WERI-Rb-1 (cell line): Measurements from ENCODE around the gene TRABD2B.
A peak's percentile ranks its signal among the peaks of the same experiment; 100 is the strongest.

Source experiments
- DNase-seq: peaks from one replicate; pipeline ENCODE4 v3.0.0-alpha.2; 2020
- H3K27ac ChIP-seq: fragments of 250-450 bp; sonication (Bioruptor Pico); 2 replicates; pipeline ENCODE4 v1.5.1; 2020; ENCODE audit warnings: mild to moderate bottlenecking, moderate library complexity
- H3K27me3 ChIP-seq: fragments of 250-450 bp; sonication (Bioruptor Pico); 2 replicates; pipeline ENCODE4 v1.5.1; 2021; ENCODE audit warnings: mild to moderate bottlenecking, low read depth, moderate library complexity; ENCODE audit not compliant: insufficient read depth, severe bottlenecking
- H3K36me3 ChIP-seq: fragments of 250-450 bp; sonication (Bioruptor Pico); 2 replicates; pipeline ENCODE4 v1.5.1; 2020; ENCODE audit warnings: mild to moderate bottlenecking, moderate library complexity
- H3K4me3 ChIP-seq: 2 replicates; pipeline ENCODE4 v1.5.1; 2011; ENCODE audit warnings: low read depth, mild to moderate bottlenecking, control low read depth, low read length
- H3K9me3 ChIP-seq: fragments of 250-450 bp; sonication (Bioruptor Pico); 2 replicates; pipeline ENCODE4 v1.5.1; 2021; ENCODE audit warnings: mild to moderate bottlenecking, moderate library complexity; ENCODE audit not compliant: severe bottlenecking
- TF ChIP-seq, protein P1 (sequence below): IDR thresholded peaks from 2 replicates; pipeline ENCODE4 v1.5.1; 2011; ENCODE audit warnings: low read depth, mild to moderate bottlenecking, control low read depth, inconsistent platforms, low read length

TRABD2B gene

DNA sequence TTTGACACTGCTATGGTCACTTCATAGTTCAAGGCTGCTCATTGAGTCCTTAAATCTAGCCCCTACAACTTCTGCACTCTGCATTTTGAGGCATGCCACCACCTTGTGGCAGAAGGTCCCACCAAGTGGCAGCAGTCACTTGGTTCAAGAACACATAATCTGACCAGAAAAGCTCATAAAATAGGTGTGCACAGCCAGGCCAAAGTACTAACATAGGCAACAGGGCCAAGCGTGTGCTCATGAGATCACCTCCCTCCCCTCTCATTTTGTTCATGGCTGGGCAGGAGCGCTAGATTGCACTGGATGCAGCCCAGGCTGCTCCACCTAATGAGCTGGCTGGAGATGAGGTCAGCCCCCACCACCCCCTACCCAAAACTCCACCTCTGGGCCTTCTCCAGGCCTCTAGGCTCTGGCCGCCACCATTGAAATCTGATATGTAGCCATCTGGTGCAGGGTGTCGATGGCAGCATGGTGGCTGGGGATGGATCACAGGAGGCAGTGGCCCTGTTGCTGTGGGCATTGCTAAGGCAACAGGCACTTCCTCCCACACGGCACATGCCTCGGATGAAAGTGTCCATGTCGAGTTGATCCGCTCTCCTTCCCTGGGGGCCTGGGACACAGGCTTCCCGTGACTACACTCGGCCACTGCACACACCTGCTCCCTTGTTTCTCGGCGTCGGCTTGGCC, 193.2 kb downstream of the TRABD2B start:
- TF ChIP-seq, protein P1, sequence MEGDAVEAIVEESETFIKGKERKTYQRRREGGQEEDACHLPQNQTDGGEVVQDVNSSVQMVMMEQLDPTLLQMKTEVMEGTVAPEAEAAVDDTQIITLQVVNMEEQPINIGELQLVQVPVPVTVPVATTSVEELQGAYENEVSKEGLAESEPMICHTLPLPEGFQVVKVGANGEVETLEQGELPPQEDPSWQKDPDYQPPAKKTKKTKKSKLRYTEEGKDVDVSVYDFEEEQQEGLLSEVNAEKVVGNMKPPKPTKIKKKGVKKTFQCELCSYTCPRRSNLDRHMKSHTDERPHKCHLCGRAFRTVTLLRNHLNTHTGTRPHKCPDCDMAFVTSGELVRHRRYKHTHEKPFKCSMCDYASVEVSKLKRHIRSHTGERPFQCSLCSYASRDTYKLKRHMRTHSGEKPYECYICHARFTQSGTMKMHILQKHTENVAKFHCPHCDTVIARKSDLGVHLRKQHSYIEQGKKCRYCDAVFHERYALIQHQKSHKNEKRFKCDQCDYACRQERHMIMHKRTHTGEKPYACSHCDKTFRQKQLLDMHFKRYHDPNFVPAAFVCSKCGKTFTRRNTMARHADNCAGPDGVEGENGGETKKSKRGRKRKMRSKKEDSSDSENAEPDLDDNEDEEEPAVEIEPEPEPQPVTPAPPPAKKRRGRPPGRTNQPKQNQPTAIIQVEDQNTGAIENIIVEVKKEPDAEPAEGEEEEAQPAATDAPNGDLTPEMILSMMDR, result no peak
- no peaks in the 10 kb centered on the region for H3K36me3 ChIP-seq
- no peaks in the 10 kb centered on the region for H3K27me3 ChIP-seq
- H3K27ac ChIP-seq, result peak overlapping the region; percentile 56
- no peaks in the 10 kb centered on the region for H3K9me3 ChIP-seq
- H3K4me3 ChIP-seq, result no peak overlapping the region
- DNase-seq, result peak; percentile 84

DNA sequence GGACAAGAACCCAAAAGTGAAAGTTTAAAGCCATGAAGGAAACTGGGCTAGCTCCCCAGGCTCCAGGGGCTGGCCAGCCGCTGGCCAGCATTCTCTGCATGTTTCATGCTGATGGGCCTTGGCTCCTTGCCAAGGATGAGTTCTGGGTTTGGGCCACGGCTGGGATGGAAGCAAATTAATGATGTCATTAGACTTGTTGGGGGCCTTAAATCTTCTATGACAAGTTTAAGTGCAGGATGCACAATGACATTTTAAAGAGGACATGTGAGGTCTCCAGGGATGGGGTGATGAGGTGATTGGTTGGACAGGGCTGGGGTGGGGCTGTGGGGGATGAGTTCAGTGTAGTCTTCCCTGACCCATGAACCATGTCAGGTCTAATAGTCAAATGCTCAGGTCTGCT, 199.6 kb downstream of the TRABD2B start:
- Histone ChIP-seq H3K27ac (no peak overlapping the region), H3K4me3 (no peak overlapping the region), H3K36me3 (no peaks in the 10 kb centered on the region), H3K27me3 (no peaks in the 10 kb centered on the region), H3K9me3 (no peaks in the 10 kb centered on the region)
- TF ChIP-seq, protein P1, result no peak
- no peak for DNase-seq

DNA sequence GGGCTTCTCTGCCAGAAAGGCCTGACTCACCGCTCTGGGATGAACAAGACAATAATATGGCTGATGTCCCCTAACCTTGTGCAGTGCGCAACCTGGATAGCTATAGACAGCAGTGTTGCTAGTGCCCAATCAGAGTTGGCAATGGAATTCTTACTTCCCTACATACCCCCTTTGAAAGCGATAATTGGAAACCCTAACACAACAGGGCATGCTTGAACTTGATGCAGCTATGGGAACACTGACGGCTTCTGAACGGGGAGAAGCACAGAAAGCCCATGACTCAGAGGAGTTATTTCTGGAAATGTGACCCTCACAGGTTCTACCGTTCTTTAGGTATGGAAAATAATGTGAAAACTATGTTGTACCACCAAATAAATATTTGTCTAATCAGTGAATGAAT, 200.6 kb downstream of the TRABD2B start:
- no peak overlapping the region for H3K4me3 ChIP-seq
- no peaks in the 10 kb centered on the region for H3K27me3 ChIP-seq
- no peak for DNase-seq
- H3K27ac ChIP-seq, result no peak overlapping the region
- no peaks in the 10 kb centered on the region for H3K36me3 ChIP-seq
- TF ChIP-seq, protein P1, result no peak
- H3K9me3 ChIP-seq, result no peaks in the 10 kb centered on the region

DNA sequence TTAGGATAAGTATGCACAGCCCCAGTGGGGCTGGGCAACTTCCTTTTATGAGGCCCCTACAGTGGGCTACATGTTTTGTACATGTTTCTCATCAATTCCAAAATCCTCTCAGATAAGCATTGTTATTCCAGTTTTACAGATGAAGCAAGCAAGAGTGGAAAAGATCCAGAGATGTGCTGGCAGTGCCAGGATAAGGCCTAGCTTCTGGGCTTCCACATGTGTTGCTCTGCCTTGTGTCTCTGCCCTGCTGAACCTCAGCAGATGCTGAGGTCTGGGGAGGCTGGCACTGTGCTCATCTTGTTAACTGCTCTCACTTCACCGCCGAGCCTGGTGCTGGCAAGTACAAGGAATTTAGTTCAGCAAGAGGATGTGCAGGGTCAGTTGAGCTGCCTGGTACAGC, 202.1 kb downstream of the TRABD2B start:
- no peaks in the 10 kb centered on the region for H3K36me3 ChIP-seq
- H3K27me3 ChIP-seq, result no peaks in the 10 kb centered on the region
- TF ChIP-seq, protein P1, result no peak
- no peak overlapping the region for H3K4me3 ChIP-seq
- DNase-seq, result no peak
- no peak overlapping the region for H3K27ac ChIP-seq
- H3K9me3 ChIP-seq, result no peaks in the 10 kb centered on the region

DNA sequence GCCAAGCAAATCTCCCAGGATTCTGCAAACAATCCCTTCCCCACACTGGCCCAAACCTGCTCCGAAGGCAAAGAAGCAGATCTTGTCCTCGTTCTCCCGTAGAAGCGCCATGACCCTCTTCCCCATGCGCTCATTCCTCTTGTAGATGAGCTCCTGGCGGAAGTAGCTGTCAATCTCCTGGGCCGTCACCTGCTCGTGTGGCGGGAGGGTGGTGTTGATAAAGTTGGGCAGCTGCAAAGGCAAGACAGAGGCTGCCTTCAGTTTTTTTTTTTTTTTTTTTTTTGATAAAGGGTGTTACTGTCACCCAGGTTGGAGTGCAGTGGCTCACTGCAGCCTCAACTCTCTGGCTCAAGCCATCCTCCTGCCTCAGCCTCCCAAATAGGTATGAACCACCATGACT, 202.7 kb downstream of the TRABD2B start:
- no peaks in the 10 kb centered on the region for H3K27me3 ChIP-seq
- H3K27ac ChIP-seq, result no peak overlapping the region
- no peaks in the 10 kb centered on the region for H3K9me3 ChIP-seq
- no peak overlapping the region for H3K4me3 ChIP-seq
- no peak for DNase-seq
- TF ChIP-seq, protein P1, result no peak
- H3K36me3 ChIP-seq, result no peaks in the 10 kb centered on the region

DNA sequence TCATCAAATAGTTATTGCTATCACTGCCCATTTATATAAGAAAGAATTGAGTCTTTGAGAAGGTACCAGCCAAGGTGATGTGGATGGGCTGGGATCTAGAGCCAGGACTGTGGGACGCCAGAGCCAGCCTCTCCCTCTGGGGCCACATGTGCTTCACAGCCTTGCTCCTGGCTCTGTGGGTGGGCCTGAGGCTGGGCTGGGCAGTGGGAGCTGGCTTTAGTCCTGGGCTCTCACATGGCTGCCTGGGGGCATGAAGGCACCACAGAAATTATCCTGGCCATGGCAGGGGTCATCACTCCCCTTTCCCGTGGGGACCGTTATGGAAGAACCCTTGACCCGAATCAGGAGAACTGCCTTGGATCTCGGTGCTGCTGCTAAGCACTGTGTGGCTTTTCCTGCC, 203.1 kb downstream of the TRABD2B start:
- TF ChIP-seq, protein P1, result no peak
- no peaks in the 10 kb centered on the region for H3K27me3 ChIP-seq
- DNase-seq, result no peak
- no peaks in the 10 kb centered on the region for H3K9me3 ChIP-seq
- no peaks in the 10 kb centered on the region for H3K36me3 ChIP-seq
- no peak overlapping the region for H3K4me3 ChIP-seq
- H3K27ac ChIP-seq, result no peak overlapping the region
